ENCODE results near the gene EXOC6B. TPM values are rescaled to one million over a fixed set of nuclear protein-coding genes. Genes with fewer than 3 reads are reported as not detected.

Gene EXOC6B
- total RNA-seq, 2 experiments from 2014 or later, result 16.9 to 17.5 TPM

GRCh38 chr2:72347081-72347480, 478.8 kb downstream of the EXOC6B start:
- no peak for TF ChIP-seq CTCF (IDR thresholded peaks at IDR 0.05)
- Histone ChIP-seq H3K4me1 (ENCODE audit: insufficient read depth, low read length) (no peaks in the 10 kb centered on the region), H3K9me3 (ENCODE audit: control insufficient read depth in 1 of 2, insufficient read depth in 1 of 2, low read length in 2 of 2) (no peaks in the 10 kb centered on the region), H3K36me3 (ENCODE audit: insufficient read depth, low read length) (no peaks in the 10 kb centered on the region), H3K27me3 (ENCODE audit: control insufficient read depth in 1 of 2, insufficient read depth in 2 of 2, low read length in 2 of 2) (no peaks in the 10 kb centered on the region), H3K4me3 (ENCODE audit: low read length) (no peak overlapping the region), H3K27ac (ENCODE audit: low read depth in 1 of 2, low read length in 2 of 2) (no peak overlapping the region)
- ATAC-seq (ENCODE audit: poor library complexity), result no peak
- no peak for DNase-seq
- ChIA-PET CTCF (no interaction called here), POLR2A (no interaction called here)
- no peak overlapping the region for H3K4me3 Mint-ChIP-seq
- no peaks in the 10 kb centered on the region for H3K27me3 Mint-ChIP-seq
- H3K9me3 Mint-ChIP-seq, result peaks cover 12% of the 10 kb centered on the region
- intact Hi-C loops (cut with DNase I, micrococcal nuclease), result no loop called here
- no peak overlapping the region for H3K27ac Mint-ChIP-seq
- peaks cover 21% of the 10 kb centered on the region for H3K36me3 Mint-ChIP-seq (ENCODE audit: low read depth)
- no peaks in the 10 kb centered on the region for H3K4me1 Mint-ChIP-seq (ENCODE audit: low read depth)

GRCh38 chr2:72341639-72342038, 484.2 kb downstream of the EXOC6B start:
- Histone ChIP-seq H3K4me3 (ENCODE audit: low read length) (no peak overlapping the region), H3K27me3 (ENCODE audit: control insufficient read depth in 1 of 2, insufficient read depth in 2 of 2, low read length in 2 of 2) (no peaks in the 10 kb centered on the region), H3K9me3 (ENCODE audit: control insufficient read depth in 1 of 2, insufficient read depth in 1 of 2, low read length in 2 of 2) (no peaks in the 10 kb centered on the region), H3K4me1 (ENCODE audit: insufficient read depth, low read length) (no peaks in the 10 kb centered on the region), H3K36me3 (ENCODE audit: insufficient read depth, low read length) (no peaks in the 10 kb centered on the region), H3K27ac (ENCODE audit: low read depth in 1 of 2, low read length in 2 of 2) (no peak overlapping the region)
- POLR2A ChIA-PET, result no interaction called here
- no peak for TF ChIP-seq CTCF (IDR thresholded peaks at IDR 0.05)
- peaks cover 19% of the 10 kb centered on the region for H3K36me3 Mint-ChIP-seq (ENCODE audit: low read depth)
- intact Hi-C loops (cut with DNase I, micrococcal nuclease), result no loop called here
- peaks cover 8% of the 10 kb centered on the region for H3K9me3 Mint-ChIP-seq
- no peak for ATAC-seq (ENCODE audit: poor library complexity)
- H3K4me3 Mint-ChIP-seq, result no peak overlapping the region
- no peak overlapping the region for H3K27ac Mint-ChIP-seq
- DNase-seq, result no peak
- CTCF ChIA-PET, result no interaction called here
- no peaks in the 10 kb centered on the region for H3K27me3 Mint-ChIP-seq
- no peaks in the 10 kb centered on the region for H3K4me1 Mint-ChIP-seq (ENCODE audit: low read depth)

- no peaks in the 10 kb centered on the region for H3K4me1 Mint-ChIP-seq (ENCODE audit: low read depth)
- intact Hi-C loops (cut with DNase I, micrococcal nuclease), result no loop called here
- ChIA-PET POLR2A (no interaction called here), CTCF (no interaction called here)
- Histone ChIP-seq H3K27me3 (ENCODE audit: control insufficient read depth in 1 of 2, insufficient read depth in 2 of 2, low read length in 2 of 2) (no peaks in the 10 kb centered on the region), H3K4me3 (ENCODE audit: low read length) (no peak overlapping the region), H3K27ac (ENCODE audit: low read depth in 1 of 2, low read length in 2 of 2) (no peak overlapping the region), H3K4me1 (ENCODE audit: insufficient read depth, low read length) (no peaks in the 10 kb centered on the region), H3K36me3 (ENCODE audit: insufficient read depth, low read length) (no peaks in the 10 kb centered on the region), H3K9me3 (ENCODE audit: control insufficient read depth in 1 of 2, insufficient read depth in 1 of 2, low read length in 2 of 2) (no peaks in the 10 kb centered on the region)
- H3K36me3 Mint-ChIP-seq (ENCODE audit: low read depth), result peaks cover 19% of the 10 kb centered on the region
- DNase-seq (no peak), ATAC-seq (ENCODE audit: poor library complexity) (no peak)
- H3K27me3 Mint-ChIP-seq, result no peaks in the 10 kb centered on the region
- TF ChIP-seq CTCF (IDR thresholded peaks at IDR 0.05), result no peak
- H3K4me3 Mint-ChIP-seq, result no peak overlapping the region
- H3K9me3 Mint-ChIP-seq, result peaks cover 8% of the 10 kb centered on the region
- no peak overlapping the region for H3K27ac Mint-ChIP-seq
Observed at GRCh38 chr2:72340665-72341064, 485.2 kb downstream of the EXOC6B start.
